DOHH2 (cell line): Measurements from ENCODE around the gene PCDHA4.
A peak's percentile ranks its signal among the peaks of the same experiment; 100 is the strongest.
"Not testable (repeated sequence)": the region's sequence is repeated elsewhere in the genome, so short reads cannot be mapped to it uniquely, and the experiment has no call there.

Source experiments
- H3F3A ChIP-seq: fragments of 200-600 bp; sonication (generic), shearing (Covaris generic); 2 replicates; pipeline ENCODE4 v1.6.0; 2016; ENCODE audit warnings: antibody characterized with exemption, mild to moderate bottlenecking; ENCODE audit not compliant: control insufficient read depth, insufficient read depth
- H3K27ac ChIP-seq: fragments of 200-600 bp; sonication (generic); 2 replicates; pipeline ENCODE4 v1.5.1; 2014; ENCODE audit warnings: low read depth, mild to moderate bottlenecking, low read length, moderate library complexity
- H3K27me3 ChIP-seq: fragments of 200-600 bp; sonication (generic); 2 replicates; pipeline ENCODE4 v1.6.1; 2014; ENCODE audit warnings: mild to moderate bottlenecking, low read length, mixed read lengths; ENCODE audit not compliant: control insufficient read depth
- H3K36me3 ChIP-seq: fragments of 200-600 bp; sonication (generic); 2 replicates; pipeline ENCODE4 v1.6.1; 2014; ENCODE audit warnings: mild to moderate bottlenecking, low read length, moderate library complexity, mixed read lengths; ENCODE audit not compliant: control insufficient read depth
- H3K4me1 ChIP-seq: fragments of 200-600 bp; sonication (generic); 2 replicates; pipeline ENCODE4 v1.6.1; 2014; ENCODE audit warnings: mild to moderate bottlenecking, low read length, mixed read lengths; ENCODE audit not compliant: control insufficient read depth
- H3K4me2 ChIP-seq: fragments of 200-600 bp; sonication (generic); 2 replicates; pipeline ENCODE4 v1.6.0; 2014; ENCODE audit warnings: mild to moderate bottlenecking, low read length, moderate library complexity
- H3K4me3 ChIP-seq: fragments of 200-600 bp; sonication (generic); 2 replicates; pipeline ENCODE4 v1.5.1; 2014; ENCODE audit warnings: mild to moderate bottlenecking, low read length, mixed read lengths
- H3K79me2 ChIP-seq: fragments of 200-600 bp; sonication (generic); 2 replicates; pipeline ENCODE4 v1.6.1; 2014; ENCODE audit warnings: mild to moderate bottlenecking, low read length, mixed read lengths; ENCODE audit not compliant: control insufficient read depth
- H3K9me2 ChIP-seq: fragments of 200-600 bp; sonication (generic); replicated peaks from 2 replicates; pipeline ENCODE4 v1.6.1; 2014; ENCODE audit warnings: mild to moderate bottlenecking, low read length, mixed read lengths; ENCODE audit not compliant: control insufficient read depth
- H3K9me3 ChIP-seq: fragments of 200-600 bp; sonication (generic); 2 replicates; pipeline ENCODE4 v1.6.1; 2014; ENCODE audit warnings: antibody characterized with exemption, low read length, mixed read lengths; ENCODE audit not compliant: control insufficient read depth, insufficient read depth
- H4K20me1 ChIP-seq: fragments of 200-600 bp; sonication (generic); 2 replicates; pipeline ENCODE4 v1.6.0; 2014; ENCODE audit warnings: low read depth, mild to moderate bottlenecking, antibody characterized with exemption, low read length, moderate library complexity; ENCODE audit not compliant: control insufficient read depth, insufficient read depth
- EZH2phosphoT487 ChIP-seq: fragments of 200-600 bp; sonication (generic); IDR thresholded peaks from 2 replicates; pipeline ENCODE4 v1.6.1; 2017; ENCODE audit warnings: borderline replicate concordance, mild to moderate bottlenecking, antibody characterized with exemption, low read length, moderate library complexity, mixed read lengths
- TF ChIP-seq, protein P1 (sequence below): fragments of 200-600 bp; sonication (generic); IDR thresholded peaks from one replicate; pipeline ENCODE4 v1.5.1; 2014; ENCODE audit warnings: antibody characterized with exemption, mild to moderate bottlenecking, low read depth, low read length; ENCODE audit not compliant: poor library complexity, severe bottlenecking

The PCDHA4 gene

GRCh38 chr5:140791089-140791488 is 15.8 kb upstream of the PCDHA4 start:
- H4K20me1 ChIP-seq = no peaks in the 10 kb centered on the region
- H3K9me3 ChIP-seq = peaks cover 9% of the 10 kb centered on the region; the same call in 1 of the 2 replicates
- H3K4me1 ChIP-seq = no peaks in the 10 kb centered on the region
- H3K4me2 ChIP-seq = no peak overlapping the region
- H3K27ac ChIP-seq = no peak overlapping the region
- TF ChIP-seq, protein P1, sequence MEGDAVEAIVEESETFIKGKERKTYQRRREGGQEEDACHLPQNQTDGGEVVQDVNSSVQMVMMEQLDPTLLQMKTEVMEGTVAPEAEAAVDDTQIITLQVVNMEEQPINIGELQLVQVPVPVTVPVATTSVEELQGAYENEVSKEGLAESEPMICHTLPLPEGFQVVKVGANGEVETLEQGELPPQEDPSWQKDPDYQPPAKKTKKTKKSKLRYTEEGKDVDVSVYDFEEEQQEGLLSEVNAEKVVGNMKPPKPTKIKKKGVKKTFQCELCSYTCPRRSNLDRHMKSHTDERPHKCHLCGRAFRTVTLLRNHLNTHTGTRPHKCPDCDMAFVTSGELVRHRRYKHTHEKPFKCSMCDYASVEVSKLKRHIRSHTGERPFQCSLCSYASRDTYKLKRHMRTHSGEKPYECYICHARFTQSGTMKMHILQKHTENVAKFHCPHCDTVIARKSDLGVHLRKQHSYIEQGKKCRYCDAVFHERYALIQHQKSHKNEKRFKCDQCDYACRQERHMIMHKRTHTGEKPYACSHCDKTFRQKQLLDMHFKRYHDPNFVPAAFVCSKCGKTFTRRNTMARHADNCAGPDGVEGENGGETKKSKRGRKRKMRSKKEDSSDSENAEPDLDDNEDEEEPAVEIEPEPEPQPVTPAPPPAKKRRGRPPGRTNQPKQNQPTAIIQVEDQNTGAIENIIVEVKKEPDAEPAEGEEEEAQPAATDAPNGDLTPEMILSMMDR = no peak
- no peak for TF ChIP-seq EZH2phosphoT487
- no peaks in the 10 kb centered on the region for H3K79me2 ChIP-seq
- H3K27me3 ChIP-seq = no peaks in the 10 kb centered on the region
- H3K9me2 ChIP-seq = no peaks in the 10 kb centered on the region
- H3F3A ChIP-seq = no peaks in the 10 kb centered on the region
- no peaks in the 10 kb centered on the region for H3K36me3 ChIP-seq
- H3K4me3 ChIP-seq = no peak overlapping the region

DNA sequence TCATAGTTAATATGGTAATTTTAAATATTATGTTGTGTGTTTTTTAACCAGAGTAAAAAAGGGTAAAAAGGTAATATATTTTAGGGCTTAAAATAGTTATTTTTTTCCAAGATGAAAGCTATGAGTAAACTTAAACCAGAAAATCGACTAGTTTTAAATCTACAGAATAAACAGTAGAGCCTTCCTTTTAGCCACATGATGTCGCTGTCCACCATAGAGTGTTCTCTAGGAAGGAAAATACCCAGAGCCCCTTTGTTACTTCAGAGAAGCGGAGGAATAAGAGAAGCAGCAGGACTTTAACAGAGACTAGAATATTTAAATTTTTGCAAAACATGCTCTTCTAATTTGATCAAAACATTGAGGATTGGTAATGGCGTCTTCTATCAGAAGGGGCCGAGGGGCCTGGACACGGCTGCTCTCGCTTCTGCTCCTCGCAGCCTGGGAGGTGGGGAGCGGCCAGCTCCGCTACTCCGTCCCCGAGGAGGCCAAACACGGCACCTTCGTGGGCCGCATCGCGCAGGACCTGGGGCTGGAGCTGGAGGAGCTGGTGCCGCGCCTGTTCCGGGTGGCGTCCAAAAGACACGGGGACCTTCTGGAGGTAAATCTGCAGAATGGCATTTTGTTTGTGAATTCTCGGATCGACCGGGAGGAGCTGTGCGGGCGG is 12.1 kb upstream of the PCDHA4 start, which contains the start of gene PCDHA2:
Gene PCDHA2 (plus strand): TSS at position 258 of the 664 bp plus-strand sequence.
- no peak within 1 kb of the TSS for H3K4me2 ChIP-seq
- H3F3A ChIP-seq = no peaks in the 10 kb centered on the region
- H3K27me3 ChIP-seq = no peaks in the 10 kb centered on the region
- no peak for TF ChIP-seq EZH2phosphoT487
- TF ChIP-seq, protein P1 = peak; percentile 26
- H3K27ac ChIP-seq = no peak within 1 kb of the TSS
- H3K9me2 ChIP-seq = no peaks in the 10 kb centered on the region
- H4K20me1 ChIP-seq = no peaks in the 10 kb centered on the region
- H3K79me2 ChIP-seq = no peaks in the 10 kb centered on the region
- no peaks in the 10 kb centered on the region for H3K4me1 ChIP-seq
- no peaks in the 10 kb centered on the region for H3K36me3 ChIP-seq
- no peaks in the 10 kb centered on the region; the same call in 1 of the 2 replicates for H3K9me3 ChIP-seq
- H3K4me3 ChIP-seq = no peak within 1 kb of the TSS

DNA sequence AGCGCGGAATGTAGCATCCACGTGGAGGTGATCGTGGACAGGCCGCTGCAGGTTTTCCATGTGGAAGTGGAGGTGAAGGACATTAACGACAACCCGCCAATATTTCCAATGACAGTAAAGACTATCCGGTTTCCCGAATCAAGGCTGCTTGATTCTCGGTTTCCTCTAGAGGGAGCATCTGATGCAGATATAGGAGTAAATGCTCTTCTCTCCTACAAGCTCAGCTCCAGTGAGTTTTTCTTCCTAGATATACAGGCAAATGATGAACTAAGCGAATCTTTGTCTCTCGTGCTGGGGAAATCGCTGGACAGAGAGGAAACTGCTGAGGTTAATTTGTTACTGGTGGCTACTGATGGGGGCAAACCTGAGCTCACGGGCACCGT is 11.6 kb upstream of the PCDHA4 start:
- Histone ChIP-seq H3K27ac (no peak overlapping the region), H3K9me2 (no peaks in the 10 kb centered on the region), H3K27me3 (no peaks in the 10 kb centered on the region), H3F3A (no peaks in the 10 kb centered on the region), H3K9me3 (no peaks in the 10 kb centered on the region; the same call in 1 of the 2 replicates), H3K4me3 (no peak overlapping the region), H4K20me1 (no peaks in the 10 kb centered on the region), H3K4me2 (no peak overlapping the region), H3K36me3 (no peaks in the 10 kb centered on the region), H3K79me2 (no peaks in the 10 kb centered on the region), H3K4me1 (no peaks in the 10 kb centered on the region)
- no peak for TF ChIP-seq EZH2phosphoT487
- TF ChIP-seq, protein P1 = no peak

- not testable (repeated sequence) for H3K79me2 ChIP-seq, H3K4me3 ChIP-seq, H3K4me1 ChIP-seq, H3K27ac ChIP-seq, H3K36me3 ChIP-seq, H4K20me1 ChIP-seq, H3F3A ChIP-seq, H3K9me3 ChIP-seq, H3K4me2 ChIP-seq, H3K9me2 ChIP-seq, H3K27me3 ChIP-seq
Measured at GRCh38 chr5:140796072-140796717, 10.7 kb upstream of the PCDHA4 start.
